ENCODE measurements around the gene DLGAP1. TPM values are rescaled to one million over a fixed set of nuclear protein-coding genes. Genes with fewer than 3 reads are reported as not detected.

Gene DLGAP1
- total and polyA plus RNA-seq, 10 of the 15 experiments (the other 5 are each of a cell fraction or from before 2014, with no cell fraction given) = 0.23 to 27.6 (median 1.9) TPM

DNA sequence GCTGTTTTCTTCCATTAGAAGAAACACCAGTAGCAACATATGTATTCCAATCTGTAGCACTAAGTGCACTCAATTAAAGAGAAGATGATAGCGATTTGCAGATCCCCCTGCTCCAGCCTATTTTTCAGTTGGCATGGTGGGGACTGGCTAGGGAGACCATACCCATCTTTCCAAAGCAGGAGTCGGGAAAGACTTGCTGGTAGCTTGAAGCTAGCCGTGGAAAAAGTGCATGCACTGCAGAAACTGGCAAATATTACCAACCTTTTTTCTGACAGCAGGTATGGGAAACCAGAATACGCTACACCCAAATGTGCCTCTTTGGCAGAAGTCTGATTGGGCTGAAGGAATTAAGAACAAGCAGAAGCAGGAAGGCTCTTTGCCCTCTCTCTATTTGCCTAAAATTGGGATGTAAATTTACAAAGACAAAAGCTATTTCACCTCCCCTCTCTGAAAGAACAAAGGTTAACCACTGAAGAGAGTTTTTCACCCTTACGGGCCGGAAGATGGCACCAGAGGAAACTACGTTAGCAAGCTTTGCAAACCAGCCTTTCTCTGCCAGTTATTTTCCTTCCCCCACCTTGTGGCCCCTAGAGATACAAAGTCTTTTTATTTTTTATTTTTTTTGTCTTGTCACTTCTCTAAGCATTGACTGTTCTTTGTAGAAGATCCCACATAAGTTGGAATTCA lies 273.1 kb downstream of the DLGAP1 start (continued):
- TF ChIP-seq, protein P1, sequence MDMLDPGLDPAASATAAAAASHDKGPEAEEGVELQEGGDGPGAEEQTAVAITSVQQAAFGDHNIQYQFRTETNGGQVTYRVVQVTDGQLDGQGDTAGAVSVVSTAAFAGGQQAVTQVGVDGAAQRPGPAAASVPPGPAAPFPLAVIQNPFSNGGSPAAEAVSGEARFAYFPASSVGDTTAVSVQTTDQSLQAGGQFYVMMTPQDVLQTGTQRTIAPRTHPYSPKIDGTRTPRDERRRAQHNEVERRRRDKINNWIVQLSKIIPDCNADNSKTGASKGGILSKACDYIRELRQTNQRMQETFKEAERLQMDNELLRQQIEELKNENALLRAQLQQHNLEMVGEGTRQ (IDR thresholded peaks at IDR 0.05; ENCODE audit: borderline replicate concordance, low read depth, low read length) = no peak
- TF ChIP-seq RBBP5 (conservative IDR thresholded peaks at IDR 0.05) = no peak
- TF ChIP-seq NFXL1 (IDR thresholded peaks at IDR 0.05; ENCODE audit: borderline replicate concordance) = no peak
- TF ChIP-seq TAF1 (IDR thresholded peaks at IDR 0.05; ENCODE audit: borderline replicate concordance, low read depth, low read length) = no peak
- TF ChIP-seq, protein P2, sequence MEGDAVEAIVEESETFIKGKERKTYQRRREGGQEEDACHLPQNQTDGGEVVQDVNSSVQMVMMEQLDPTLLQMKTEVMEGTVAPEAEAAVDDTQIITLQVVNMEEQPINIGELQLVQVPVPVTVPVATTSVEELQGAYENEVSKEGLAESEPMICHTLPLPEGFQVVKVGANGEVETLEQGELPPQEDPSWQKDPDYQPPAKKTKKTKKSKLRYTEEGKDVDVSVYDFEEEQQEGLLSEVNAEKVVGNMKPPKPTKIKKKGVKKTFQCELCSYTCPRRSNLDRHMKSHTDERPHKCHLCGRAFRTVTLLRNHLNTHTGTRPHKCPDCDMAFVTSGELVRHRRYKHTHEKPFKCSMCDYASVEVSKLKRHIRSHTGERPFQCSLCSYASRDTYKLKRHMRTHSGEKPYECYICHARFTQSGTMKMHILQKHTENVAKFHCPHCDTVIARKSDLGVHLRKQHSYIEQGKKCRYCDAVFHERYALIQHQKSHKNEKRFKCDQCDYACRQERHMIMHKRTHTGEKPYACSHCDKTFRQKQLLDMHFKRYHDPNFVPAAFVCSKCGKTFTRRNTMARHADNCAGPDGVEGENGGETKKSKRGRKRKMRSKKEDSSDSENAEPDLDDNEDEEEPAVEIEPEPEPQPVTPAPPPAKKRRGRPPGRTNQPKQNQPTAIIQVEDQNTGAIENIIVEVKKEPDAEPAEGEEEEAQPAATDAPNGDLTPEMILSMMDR (IDR thresholded peaks at IDR 0.05 in 2 of 3, conservative IDR thresholded peaks at IDR 0.05 in 1 of 3; ENCODE audit: control insufficient read depth in 2 of 3, extremely low read depth in 1 of 3, insufficient read depth in 1 of 3, low read depth in 3 of 3, low read length in 3 of 3) = peak in 1 of 3 experiments; percentile 35; a peak in 2 of 6 replicates
- TF ChIP-seq NBN (IDR thresholded peaks at IDR 0.05) = no peak
- TF ChIP-seq RAD21 (IDR thresholded peaks at IDR 0.05; ENCODE audit: insufficient read depth, low read depth, low read length) = peak; percentile 38
- TF ChIP-seq, protein P3, sequence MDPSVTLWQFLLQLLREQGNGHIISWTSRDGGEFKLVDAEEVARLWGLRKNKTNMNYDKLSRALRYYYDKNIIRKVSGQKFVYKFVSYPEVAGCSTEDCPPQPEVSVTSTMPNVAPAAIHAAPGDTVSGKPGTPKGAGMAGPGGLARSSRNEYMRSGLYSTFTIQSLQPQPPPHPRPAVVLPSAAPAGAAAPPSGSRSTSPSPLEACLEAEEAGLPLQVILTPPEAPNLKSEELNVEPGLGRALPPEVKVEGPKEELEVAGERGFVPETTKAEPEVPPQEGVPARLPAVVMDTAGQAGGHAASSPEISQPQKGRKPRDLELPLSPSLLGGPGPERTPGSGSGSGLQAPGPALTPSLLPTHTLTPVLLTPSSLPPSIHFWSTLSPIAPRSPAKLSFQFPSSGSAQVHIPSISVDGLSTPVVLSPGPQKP (IDR thresholded peaks at IDR 0.05; ENCODE audit: low read depth, low read length) = no peak
- no peak for TF ChIP-seq ZSCAN29 (IDR thresholded peaks at IDR 0.05)
- TF ChIP-seq MTA2 (IDR thresholded peaks at IDR 0.05; ENCODE audit: low read depth) = no peak
- TF ChIP-seq, protein P4, sequence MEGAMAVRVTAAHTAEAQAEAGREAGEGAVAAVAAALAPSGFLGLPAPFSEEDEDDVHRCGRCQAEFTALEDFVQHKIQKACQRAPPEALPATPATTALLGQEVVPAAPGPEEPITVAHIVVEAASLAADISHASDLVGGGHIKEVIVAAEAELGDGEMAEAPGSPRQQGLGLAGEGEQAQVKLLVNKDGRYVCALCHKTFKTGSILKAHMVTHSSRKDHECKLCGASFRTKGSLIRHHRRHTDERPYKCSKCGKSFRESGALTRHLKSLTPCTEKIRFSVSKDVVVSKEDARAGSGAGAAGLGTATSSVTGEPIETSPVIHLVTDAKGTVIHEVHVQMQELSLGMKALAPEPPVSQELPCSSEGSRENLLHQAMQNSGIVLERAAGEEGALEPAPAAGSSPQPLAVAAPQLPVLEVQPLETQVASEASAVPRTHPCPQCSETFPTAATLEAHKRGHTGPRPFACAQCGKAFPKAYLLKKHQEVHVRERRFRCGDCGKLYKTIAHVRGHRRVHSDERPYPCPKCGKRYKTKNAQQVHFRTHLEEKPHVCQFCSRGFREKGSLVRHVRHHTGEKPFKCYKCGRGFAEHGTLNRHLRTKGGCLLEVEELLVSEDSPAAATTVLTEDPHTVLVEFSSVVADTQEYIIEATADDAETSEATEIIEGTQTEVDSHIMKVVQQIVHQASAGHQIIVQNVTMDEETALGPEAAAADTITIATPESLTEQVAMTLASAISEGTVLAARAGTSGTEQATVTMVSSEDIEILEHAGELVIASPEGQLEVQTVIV (IDR thresholded peaks at IDR 0.05; ENCODE audit: borderline replicate concordance, partially characterized antibody) = no peak
- no peak for TF ChIP-seq SUPT20H (IDR thresholded peaks at IDR 0.05; ENCODE audit: borderline replicate concordance, control insufficient read depth, low read depth, low read length)
